HL-60 (cell line): ENCODE results near the gene GALR2.
"Not testable (repeated sequence)": the region's sequence is repeated elsewhere in the genome, so short reads cannot be mapped to it uniquely, and the experiment has no call there.

Experiments used
- DNase-seq, 2 experiments: peaks; one replicate each; pipeline ENCODE4 v3.0.0-alpha.2; 2010 to 2020; ENCODE audit warnings: low read depth in 1 of 2, low spot score in 1 of 2
- H3K27ac ChIP-seq: fragments of 250-450 bp; sonication (Bioruptor Pico); replicated peaks from 2 replicates; pipeline ENCODE4 v1.5.1; 2020; ENCODE audit warnings: mild to moderate bottlenecking, moderate library complexity
- H3K27me3 ChIP-seq: fragments of 250-450 bp; sonication (Bioruptor Pico); 2 replicates; pipeline ENCODE4 v1.5.1; 2021; ENCODE audit warnings: mild to moderate bottlenecking, moderate library complexity; ENCODE audit not compliant: insufficient read depth, poor library complexity, severe bottlenecking
- H3K4me3 ChIP-seq: replicated peaks from 2 replicates; pipeline ENCODE4 v1.5.1; 2011; ENCODE audit warnings: mild to moderate bottlenecking, control low read depth, low read length; ENCODE audit not compliant: insufficient read depth
- CTCF ChIP-seq: IDR thresholded peaks from one replicate; pipeline ENCODE4 v1.5.1; 2011; ENCODE audit warnings: low read length, control low read depth, inconsistent platforms; ENCODE audit not compliant: insufficient read depth
- GABPA ChIP-seq: IDR thresholded peaks from 2 replicates; pipeline ENCODE4 v1.6.1; 2012; ENCODE audit warnings: low read depth
- POLR2AphosphoS5 ChIP-seq: IDR thresholded peaks from 2 replicates; pipeline ENCODE4 v1.6.1; 2012; ENCODE audit warnings: low read depth
- REST ChIP-seq: IDR thresholded peaks from 2 replicates; pipeline ENCODE4 v1.6.1; 2012; ENCODE audit warnings: low read depth; ENCODE audit not compliant: insufficient replicate concordance
- SPI1 ChIP-seq: IDR thresholded peaks from 2 replicates; pipeline ENCODE4 v1.6.1; 2012; ENCODE audit warnings: low read depth, mild to moderate bottlenecking, borderline replicate concordance

Gene GALR2

DNA sequence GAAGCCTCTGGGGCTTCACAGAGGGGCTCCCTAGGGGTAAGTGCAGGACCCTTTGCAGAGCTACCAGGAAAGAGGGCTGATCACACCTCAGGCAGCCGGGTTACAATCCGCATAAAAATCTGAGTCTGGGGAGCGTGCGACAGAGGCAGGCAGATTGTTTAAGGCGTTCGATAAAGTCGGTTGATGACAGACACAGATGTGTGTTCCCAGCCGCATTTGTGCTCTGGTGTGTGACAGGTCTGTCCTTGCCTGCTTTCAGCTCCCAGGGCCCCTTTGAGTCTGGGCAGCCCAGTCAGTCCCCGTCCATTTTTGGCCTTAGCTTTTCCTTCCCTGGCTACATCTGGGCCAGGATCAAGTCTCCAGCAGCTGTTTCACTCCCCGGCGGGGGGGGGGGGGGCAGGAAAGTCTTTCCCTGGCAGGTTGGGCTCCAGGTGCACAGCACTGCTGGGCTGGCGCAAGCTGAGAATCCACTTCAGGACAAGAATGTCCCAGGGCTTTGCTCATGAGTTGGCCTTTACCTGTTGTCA, 3.1 kb downstream of the GALR2 start:
- TF ChIP-seq CTCF (no peak), REST (no peak), SPI1 (no peak), POLR2AphosphoS5 (no peak), GABPA (no peak)
- Histone ChIP-seq H3K27ac (no peak overlapping the region), H3K27me3 (peaks cover 57% of the 10 kb centered on the region)

GRCh38 chr17:76078370-76078769, 3.8 kb downstream of the GALR2 start:
- not testable (repeated sequence) for H3K4me3 ChIP-seq, H3K27ac ChIP-seq
- H3K27me3 ChIP-seq = peaks cover 57% of the 10 kb centered on the region
- peak; percentile 55 for TF ChIP-seq SPI1
- peak in 1 of 2 experiments; percentile 57 for DNase-seq

More for the DNA sequence above, 3.1 kb downstream of the GALR2 start:
- DNase-seq = no peak
- H3K4me3 ChIP-seq = no peak overlapping the region

- Histone ChIP-seq H3K4me3 (no peak within 1 kb of the TSS), H3K27me3 (peaks cover 53% of the 10 kb centered on the region), H3K27ac (no peak within 1 kb of the TSS)
- no peak for DNase-seq
- TF ChIP-seq POLR2AphosphoS5 (0 out of 2 replicates have a peak, but pooled peaks have one; percentile 4), SPI1 (no peak), CTCF (no peak)
Measured at GRCh38 chr17:76078860-76079534, 4.4 kb downstream of the GALR2 start, which contains the start of gene ZACN. ZACN (plus strand) TSS chr17:76079182; CDS start chr17:76079265, 83 bp downstream.

DNA sequence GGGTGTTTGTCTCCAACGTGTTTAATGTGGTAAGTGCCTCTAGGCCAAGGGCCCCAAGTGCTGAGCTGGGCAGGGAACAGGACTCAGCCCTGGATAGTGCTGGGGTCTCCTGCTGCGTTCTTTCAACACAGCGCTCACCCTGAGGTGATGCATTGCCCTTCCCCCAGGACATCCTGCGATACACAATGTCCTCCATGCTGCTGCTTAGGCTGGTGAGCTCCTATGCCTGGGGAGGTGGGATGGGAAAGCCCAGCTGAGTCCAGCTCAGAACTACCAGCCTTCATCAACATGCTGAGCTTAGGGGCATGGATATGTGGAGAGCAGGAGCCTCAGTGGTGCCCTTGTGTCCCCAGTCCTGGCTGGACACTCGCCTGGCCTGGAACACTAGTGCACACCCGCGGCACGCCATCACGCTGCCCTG, 5.0 kb downstream of the GALR2 start:
- TF ChIP-seq GABPA (no peak), CTCF (no peak), SPI1 (no peak), REST (no peak), POLR2AphosphoS5 (peak; percentile 52; the same call in 1 of the 2 replicates)
- Histone ChIP-seq H3K4me3 (no peak overlapping the region), H3K27ac (no peak overlapping the region), H3K27me3 (peaks cover 48% of the 10 kb centered on the region)
- DNase-seq = no peak
